ENCODE results near the gene CBLB.

DNA sequence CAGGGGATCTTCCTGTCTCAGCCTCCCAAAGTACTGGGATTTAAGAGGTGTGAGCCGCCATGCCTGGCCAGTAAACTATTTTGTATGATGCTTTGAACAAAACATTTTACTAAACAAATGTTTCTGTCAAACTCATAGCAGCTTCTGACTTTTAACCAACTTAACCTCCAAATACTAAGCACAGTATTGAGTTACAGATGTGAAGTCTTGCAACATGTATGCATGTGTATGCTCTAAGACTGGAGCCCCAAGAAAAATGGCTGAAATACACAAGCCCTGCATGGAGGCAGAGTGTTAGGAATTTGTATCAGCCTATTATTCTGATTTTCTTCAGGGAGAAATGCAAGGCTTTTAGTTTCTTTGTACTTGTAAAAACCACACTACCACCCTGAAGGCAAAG lies 137.1 kb downstream of the CBLB start:
- TF ChIP-seq, protein P1, sequence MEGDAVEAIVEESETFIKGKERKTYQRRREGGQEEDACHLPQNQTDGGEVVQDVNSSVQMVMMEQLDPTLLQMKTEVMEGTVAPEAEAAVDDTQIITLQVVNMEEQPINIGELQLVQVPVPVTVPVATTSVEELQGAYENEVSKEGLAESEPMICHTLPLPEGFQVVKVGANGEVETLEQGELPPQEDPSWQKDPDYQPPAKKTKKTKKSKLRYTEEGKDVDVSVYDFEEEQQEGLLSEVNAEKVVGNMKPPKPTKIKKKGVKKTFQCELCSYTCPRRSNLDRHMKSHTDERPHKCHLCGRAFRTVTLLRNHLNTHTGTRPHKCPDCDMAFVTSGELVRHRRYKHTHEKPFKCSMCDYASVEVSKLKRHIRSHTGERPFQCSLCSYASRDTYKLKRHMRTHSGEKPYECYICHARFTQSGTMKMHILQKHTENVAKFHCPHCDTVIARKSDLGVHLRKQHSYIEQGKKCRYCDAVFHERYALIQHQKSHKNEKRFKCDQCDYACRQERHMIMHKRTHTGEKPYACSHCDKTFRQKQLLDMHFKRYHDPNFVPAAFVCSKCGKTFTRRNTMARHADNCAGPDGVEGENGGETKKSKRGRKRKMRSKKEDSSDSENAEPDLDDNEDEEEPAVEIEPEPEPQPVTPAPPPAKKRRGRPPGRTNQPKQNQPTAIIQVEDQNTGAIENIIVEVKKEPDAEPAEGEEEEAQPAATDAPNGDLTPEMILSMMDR (IDR thresholded peaks at IDR 0.05): no peak
- no peak for TF ChIP-seq POLR2A (IDR thresholded peaks at IDR 0.05)

All from tibial nerve (tissue), 3 donors.